Breast epithelium (tissue), 4 donors: ENCODE results near the gene CNTNAP2. TPM values are rescaled to one million over a fixed set of nuclear protein-coding genes. Genes with fewer than 3 reads are reported as not detected.

Source experiments
- DNase-seq, 2 donors: peaks; one replicate each; pipeline ENCODE4 v3.0.0-alpha.2; 2019; ENCODE audit warnings: low spot score in 2 of 2
- H3K27ac ChIP-seq, 2 donors: fragments of 200-600 bp; sonication (generic) in 1 of 2; one replicate each; pipeline ENCODE4 v1.5.1; 2016 to 2019; ENCODE audit warnings: mild to moderate bottlenecking in 1 of 2
- H3K27me3 ChIP-seq, 2 donors: fragments of 200-600 bp; sonication (generic) in 1 of 2; one replicate each; pipeline versions ENCODE4 v1.5.1 to v1.6.0; 2017 to 2019; ENCODE audit warnings: control low read depth in 1 of 2, mild to moderate bottlenecking in 1 of 2
- H3K36me3 ChIP-seq: fragments of 200-600 bp; one replicate; pipeline ENCODE4 v1.5.1; 2019
- H3K4me1 ChIP-seq, 2 donors: fragments of 200-600 bp; sonication (generic); one replicate each; pipeline ENCODE4 v1.5.1; 2016 to 2019; ENCODE audit warnings: control low read depth in 1 of 2
- H3K4me3 ChIP-seq, 3 donors: fragments of 200-600 bp; sonication (generic); 1 replicate in 2 of 3; 2 replicates in 1 of 3; pipeline ENCODE4 v1.5.1; 2016 to 2019; ENCODE audit warnings: mild to moderate bottlenecking in 3 of 3, moderate library complexity in 2 of 3
- H3K9me3 ChIP-seq, 2 donors: fragments of 200-600 bp; sonication (generic) in 1 of 2; one replicate each; pipeline ENCODE4 v1.5.1; 2016 to 2019; ENCODE audit warnings: control low read depth in 1 of 2
- CTCF ChIP-seq, 3 donors: fragments of 450-650 bp; IDR thresholded peaks; one replicate each; pipeline ENCODE4 v1.5.1; 2016 to 2017; ENCODE audit warnings: antibody characterized with exemption in 3 of 3, mild to moderate bottlenecking in 3 of 3, moderate library complexity in 3 of 3
- POLR2A ChIP-seq: fragments of 450-650 bp; IDR thresholded peaks from one replicate; pipeline ENCODE4 v1.6.1; 2016; ENCODE audit warnings: antibody characterized with exemption, mild to moderate bottlenecking, moderate library complexity
- POLR2AphosphoS5 ChIP-seq, 3 donors: sonication (generic); formaldehyde crosslinking; IDR thresholded peaks; one replicate each; pipeline ENCODE4 v1.6.1; 2017; ENCODE audit warnings: antibody characterized with exemption in 3 of 3
- intact Hi-C: fragments of 100-400 bp; cut with DNase I; formaldehyde crosslinking; loops from one replicate; pipeline ENCODE4 v1.15.1; 2023; ENCODE audit warnings: low total_unique reads
- total RNA-seq, 3 donors: library from RNA; depleted of rRNA; stranded (reverse); fragments of >200 nt; gene quantifications; one replicate each; pipeline ENCODE4 v1.1.0, GENCODE V29; 2016

The CNTNAP2 gene
- total RNA-seq, 3 donors from 2014 or later: 0.29 to 0.66 TPM; not detected in 1

GRCh38 chr7:148021507-148022045, 1905.0 kb downstream of the CNTNAP2 start:
- H3K4me3 ChIP-seq: no peak overlapping the region
- no peaks in the 10 kb centered on the region for H3K4me1 ChIP-seq
- intact Hi-C loops: no loop called here
- no peak for DNase-seq
- no peak overlapping the region for H3K27ac ChIP-seq
- no peak for TF ChIP-seq POLR2AphosphoS5 (IDR thresholded peaks at IDR 0.05)
- no peak for TF ChIP-seq CTCF (IDR thresholded peaks at IDR 0.05)
- TF ChIP-seq POLR2A: no peak
- no peaks in the 10 kb centered on the region for H3K9me3 ChIP-seq
- H3K36me3 ChIP-seq: no peaks in the 10 kb centered on the region
- H3K27me3 ChIP-seq: no peaks in the 10 kb centered on the region

- Histone ChIP-seq H3K27ac (no peak overlapping the region), H3K27me3 (no peaks in the 10 kb centered on the region), H3K4me1 (no peaks in the 10 kb centered on the region), H3K4me3 (no peak overlapping the region), H3K36me3 (no peaks in the 10 kb centered on the region), H3K9me3 (no peaks in the 10 kb centered on the region)
- intact Hi-C loops: no loop called here
- DNase-seq: no peak
- TF ChIP-seq POLR2A (no peak), POLR2AphosphoS5 (IDR thresholded peaks at IDR 0.05) (no peak), CTCF (IDR thresholded peaks at IDR 0.05) (no peak)
Measured at GRCh38 chr7:148022832-148023231, 1906.2 kb downstream of the CNTNAP2 start.

GRCh38 chr7:148026713-148027112, 1910.1 kb downstream of the CNTNAP2 start:
- no peak for DNase-seq
- no peaks in the 10 kb centered on the region for H3K4me1 ChIP-seq
- intact Hi-C loops: no loop called here
- peaks cover 0 to 5% of the 10 kb centered on the region in 2 donors for H3K27me3 ChIP-seq
- H3K36me3 ChIP-seq: no peaks in the 10 kb centered on the region
- TF ChIP-seq CTCF (IDR thresholded peaks at IDR 0.05) (no peak), POLR2AphosphoS5 (IDR thresholded peaks at IDR 0.05) (no peak), POLR2A (no peak)
- no peaks in the 10 kb centered on the region for H3K9me3 ChIP-seq
- H3K27ac ChIP-seq: no peak overlapping the region
- no peak overlapping the region for H3K4me3 ChIP-seq

GRCh38 chr7:148028165-148028564, 1911.6 kb downstream of the CNTNAP2 start:
- Histone ChIP-seq H3K36me3 (no peaks in the 10 kb centered on the region), H3K4me3 (no peak overlapping the region), H3K27ac (no peak overlapping the region), H3K9me3 (no peaks in the 10 kb centered on the region), H3K27me3 (peaks cover 0 to 5% of the 10 kb centered on the region in 2 donors), H3K4me1 (no peaks in the 10 kb centered on the region)
- intact Hi-C loops: no loop called here
- TF ChIP-seq CTCF (IDR thresholded peaks at IDR 0.05): no peak
- TF ChIP-seq POLR2AphosphoS5 (IDR thresholded peaks at IDR 0.05): no peak
- no peak for TF ChIP-seq POLR2A
- DNase-seq: no peak

GRCh38 chr7:148031019-148031418, 1914.4 kb downstream of the CNTNAP2 start:
- DNase-seq: no peak
- peaks cover 0 to 5% of the 10 kb centered on the region in 2 donors for H3K27me3 ChIP-seq
- no peak overlapping the region for H3K27ac ChIP-seq
- H3K9me3 ChIP-seq: no peaks in the 10 kb centered on the region
- intact Hi-C loops: no loop called here
- H3K36me3 ChIP-seq: no peaks in the 10 kb centered on the region
- H3K4me3 ChIP-seq: no peak overlapping the region
- no peak for TF ChIP-seq POLR2AphosphoS5 (IDR thresholded peaks at IDR 0.05)
- TF ChIP-seq POLR2A: no peak
- no peak for TF ChIP-seq CTCF (IDR thresholded peaks at IDR 0.05)
- H3K4me1 ChIP-seq: no peaks in the 10 kb centered on the region
